ENCODE measurements around the gene CCDC169. TPM values are rescaled to one million over a fixed set of nuclear protein-coding genes. Genes with fewer than 3 reads are reported as not detected.
"Not testable (repeated sequence)": the region's sequence is repeated elsewhere in the genome, so short reads cannot be mapped to it uniquely, and the experiment has no call there.

Gene CCDC169
- polyA plus RNA-seq, 1 experiment, result 0.28 TPM

GRCh38 chr13:36325912-36326311, 28.3 kb upstream of the CCDC169 start:
- no peak overlapping the region for H3K4me3 ChIP-seq (ENCODE audit: low read depth, low read length)
- H3K27me3 ChIP-seq (ENCODE audit: control insufficient read depth, insufficient read depth, low read length), result no peaks in the 10 kb centered on the region
- ChIA-PET CTCF (interaction anchor here (0.8 to 1.1 kb wide), 2 partner anchors 18 to 21 kb away, joined by 3 to 4 read pairs; no protein-coding TSS in a partner anchor), POLR2A (no interaction called here)
- DNase-seq (ENCODE audit: low read depth), result no peak
- H3K36me3 ChIP-seq (ENCODE audit: control insufficient read depth, insufficient read depth, low read length), result peaks cover 12% of the 10 kb centered on the region
- no peak for TF ChIP-seq CTCF (IDR thresholded peaks at IDR 0.05; ENCODE audit: insufficient read depth, low read depth, low read length)

GRCh38 chr13:36324881-36325280, 27.3 kb upstream of the CCDC169 start:
- H3K36me3 ChIP-seq (ENCODE audit: control insufficient read depth, insufficient read depth, low read length); H3K4me3 ChIP-seq (ENCODE audit: low read depth, low read length); DNase-seq (ENCODE audit: low read depth); H3K27me3 ChIP-seq (ENCODE audit: control insufficient read depth, insufficient read depth, low read length); POLR2A ChIA-PET: not testable (repeated sequence)
- CTCF ChIA-PET, result interaction anchor here (1.1 kb wide), 1 partner anchor 19 kb away, joined by 4 read pairs; no protein-coding TSS in a partner anchor

DNA sequence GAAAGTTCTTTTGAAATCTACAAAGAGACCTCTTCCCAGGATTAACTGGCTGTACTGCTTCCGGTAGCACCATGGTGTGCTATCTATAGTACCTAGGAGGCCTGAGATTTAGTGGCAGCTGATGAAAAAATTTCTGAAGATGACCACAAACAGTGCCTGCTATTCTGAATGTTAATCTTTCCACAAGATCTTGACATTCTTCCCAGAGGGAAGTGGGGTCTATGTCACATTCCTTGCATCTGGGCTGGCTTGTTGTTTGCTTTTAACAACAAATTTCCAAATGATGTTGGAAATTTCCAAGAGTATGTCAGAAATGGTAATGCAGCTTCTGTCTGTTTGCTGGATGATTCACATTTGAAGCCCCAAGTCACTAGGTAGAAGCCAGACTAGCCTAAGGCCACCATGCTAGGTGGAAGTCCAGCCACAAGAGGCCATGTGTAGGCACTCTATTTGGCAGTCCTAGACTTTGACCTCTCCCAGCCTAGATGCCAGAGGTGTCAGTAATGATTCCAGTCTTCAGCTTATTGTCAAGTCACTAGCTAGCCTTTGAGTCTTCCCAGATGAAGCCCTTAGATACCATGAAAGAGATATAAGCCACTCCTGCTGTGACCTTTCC, 26.4 kb upstream of the CCDC169 start:
- Histone ChIP-seq H3K4me3 (ENCODE audit: low read depth, low read length) (no peak overlapping the region), H3K36me3 (ENCODE audit: control insufficient read depth, insufficient read depth, low read length) (peaks cover 9% of the 10 kb centered on the region; the same call in 1 of the 2 replicates), H3K27me3 (ENCODE audit: control insufficient read depth, insufficient read depth, low read length) (no peaks in the 10 kb centered on the region)
- ChIA-PET POLR2A (no interaction called here), CTCF (interaction anchor here (1.0 to 1.7 kb wide), 4 partner anchors 24 to 97 kb away, joined by 3 to 5 read pairs (median 3); no protein-coding TSS in a partner anchor)
- TF ChIP-seq CTCF (IDR thresholded peaks at IDR 0.05; ENCODE audit: insufficient read depth, low read depth, low read length), result no peak
- DNase-seq (ENCODE audit: low read depth), result peak; percentile 71

- Histone ChIP-seq H3K27me3 (ENCODE audit: control insufficient read depth, insufficient read depth, low read length) (no peaks in the 10 kb centered on the region), H3K36me3 (ENCODE audit: control insufficient read depth, insufficient read depth, low read length) (peaks cover 6% of the 10 kb centered on the region; the same call in 1 of the 2 replicates), H3K4me3 (ENCODE audit: low read depth, low read length) (no peak overlapping the region)
- CTCF ChIA-PET, result interaction anchor here (1.0 to 1.7 kb wide), 4 partner anchors 24 to 98 kb away, joined by 3 to 5 read pairs (median 3); no protein-coding TSS in a partner anchor
- POLR2A ChIA-PET, result no interaction called here
- TF ChIP-seq CTCF (IDR thresholded peaks at IDR 0.05; ENCODE audit: insufficient read depth, low read depth, low read length), result no peak
- no peak for DNase-seq (ENCODE audit: low read depth)
These were observed 25.8 kb upstream of the CCDC169 start for GRCh38 chr13:36323408-36323807.

DNA sequence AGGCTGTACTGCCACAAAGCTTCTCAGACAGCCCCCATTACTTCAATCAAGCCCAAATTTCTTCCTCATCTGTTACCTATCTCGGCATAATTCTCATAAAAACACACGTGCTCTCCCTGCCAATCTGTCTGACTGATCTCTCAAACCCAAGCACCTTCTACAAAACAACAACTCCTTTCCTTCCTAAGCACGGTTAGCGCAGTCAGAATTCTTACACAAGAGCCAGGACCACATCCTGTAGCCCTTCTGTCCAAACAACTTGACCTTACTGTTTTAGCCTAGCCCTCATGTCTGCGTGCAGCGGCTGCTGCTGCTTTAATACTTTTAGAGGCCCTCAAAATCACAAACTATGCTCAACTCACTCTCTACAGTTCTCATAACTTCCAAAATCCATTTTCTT, 22.2 kb upstream of the CCDC169 start:
- H3K27me3 ChIP-seq (ENCODE audit: control insufficient read depth, insufficient read depth, low read length); DNase-seq (ENCODE audit: low read depth); H3K4me3 ChIP-seq (ENCODE audit: low read depth, low read length); POLR2A ChIA-PET; H3K36me3 ChIP-seq (ENCODE audit: control insufficient read depth, insufficient read depth, low read length); CTCF ChIA-PET: not testable (repeated sequence)

- ChIA-PET POLR2A (interaction anchor here (0.6 kb wide), 1 partner anchor 56 kb away, joined by 5 read pairs; no protein-coding TSS in a partner anchor), CTCF (interaction anchor here (1.4 kb wide), 2 partner anchors 107 to 334 kb away, joined by 3 to 4 read pairs; no protein-coding TSS in a partner anchor)
These were observed 15.7 kb upstream of the CCDC169 start for GRCh38 chr13:36313047-36313969.

More at GRCh38 chr13:36313047-36313969, 15.7 kb upstream of the CCDC169 start:
- TF ChIP-seq CTCF (IDR thresholded peaks at IDR 0.05; ENCODE audit: insufficient read depth, low read depth, low read length), result no peak
- H3K27me3 ChIP-seq (ENCODE audit: control insufficient read depth, insufficient read depth, low read length), result no peaks in the 10 kb centered on the region
- H3K4me3 ChIP-seq (ENCODE audit: low read depth, low read length), result no peak overlapping the region
- no peak for DNase-seq (ENCODE audit: low read depth)
- peaks cover 10% of the 10 kb centered on the region for H3K36me3 ChIP-seq (ENCODE audit: control insufficient read depth, insufficient read depth, low read length)
